ENCODE data around the gene DCUN1D3.
A peak's percentile ranks its signal among the peaks of the same experiment; 100 is the strongest.
"Not testable (repeated sequence)": the region's sequence is repeated elsewhere in the genome, so short reads cannot be mapped to it uniquely, and the experiment has no call there.

Gene DCUN1D3

DNA sequence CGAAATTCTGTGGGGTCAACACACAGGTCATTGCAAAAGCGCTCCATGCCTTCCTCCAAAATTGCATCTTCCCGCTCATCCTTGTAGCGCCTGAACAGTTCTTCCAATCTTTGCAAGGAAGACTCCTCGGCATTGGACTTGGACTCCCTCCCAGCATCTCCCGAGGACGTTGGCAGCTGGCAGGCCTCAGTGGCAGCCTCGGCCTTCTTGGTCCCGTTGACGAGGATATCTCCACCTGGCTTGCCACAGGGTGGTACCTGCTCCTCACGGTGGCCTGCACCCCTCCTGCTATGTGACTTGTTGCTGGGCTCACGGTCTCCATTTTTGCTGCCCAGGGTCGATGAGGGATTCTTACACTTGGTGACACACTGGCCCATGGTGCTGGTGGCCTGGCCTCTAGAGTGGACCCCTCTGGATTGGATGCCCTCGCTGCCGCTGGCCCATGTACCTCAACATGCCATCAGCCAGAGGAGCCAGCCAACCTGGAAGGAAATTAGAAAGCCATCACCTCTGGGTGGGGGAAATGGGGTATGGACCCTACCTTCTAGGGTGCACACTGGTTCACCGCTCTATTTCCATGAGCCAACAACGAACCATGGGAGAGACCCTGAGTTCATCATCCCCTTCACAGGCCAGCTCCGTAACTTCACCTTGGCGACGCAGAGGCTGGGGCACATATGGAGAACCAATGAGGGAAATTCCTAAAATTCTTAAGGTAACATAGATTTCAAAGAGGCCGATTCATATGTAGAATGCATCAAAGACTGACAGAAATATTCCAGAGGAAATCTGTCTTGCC, 37.8 kb downstream of the DCUN1D3 start:
- no peak for DNase-seq (ENCODE audit: low read depth)

DNA sequence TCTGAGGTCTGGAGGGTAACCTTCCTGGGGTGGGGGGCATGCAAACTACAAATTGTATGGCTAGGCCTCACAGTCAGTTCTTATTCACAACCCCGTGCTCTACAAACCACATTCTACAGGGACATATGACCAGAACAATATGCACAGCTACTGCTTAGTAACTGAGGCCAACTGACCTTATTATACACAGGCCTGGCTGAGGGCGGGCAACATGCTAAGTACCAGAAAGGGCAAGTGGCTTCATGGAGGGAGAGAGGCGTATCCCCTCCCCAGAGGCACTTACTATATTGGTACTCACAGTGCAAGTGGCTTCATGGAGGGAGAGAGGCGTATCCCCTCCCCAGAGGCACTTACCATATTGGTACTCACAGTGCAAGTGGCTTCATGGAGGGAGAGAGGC, 39.2 kb downstream of the DCUN1D3 start:
- DNase-seq (ENCODE audit: low read depth), result not testable (repeated sequence)

DNA sequence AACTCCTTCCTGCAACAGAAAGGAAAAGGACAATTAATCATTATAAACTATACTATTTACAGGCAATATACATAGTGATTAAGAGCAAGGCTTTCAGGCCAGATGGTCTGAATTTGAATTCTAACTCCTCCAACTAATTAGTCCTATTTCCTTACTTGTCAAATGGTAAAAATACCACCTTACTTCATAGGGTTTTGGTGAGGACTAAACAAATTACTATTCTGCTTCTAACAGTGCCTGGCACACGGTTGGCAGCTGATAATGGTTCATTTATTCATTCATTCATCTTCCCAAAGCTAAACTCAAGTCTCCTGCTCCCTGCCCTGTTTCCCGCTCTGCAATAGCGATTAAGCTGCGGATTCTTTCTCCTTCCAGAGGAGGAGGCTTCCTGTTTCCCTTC, 39.8 kb downstream of the DCUN1D3 start:
- DNase-seq (ENCODE audit: low read depth), result no peak

DNA sequence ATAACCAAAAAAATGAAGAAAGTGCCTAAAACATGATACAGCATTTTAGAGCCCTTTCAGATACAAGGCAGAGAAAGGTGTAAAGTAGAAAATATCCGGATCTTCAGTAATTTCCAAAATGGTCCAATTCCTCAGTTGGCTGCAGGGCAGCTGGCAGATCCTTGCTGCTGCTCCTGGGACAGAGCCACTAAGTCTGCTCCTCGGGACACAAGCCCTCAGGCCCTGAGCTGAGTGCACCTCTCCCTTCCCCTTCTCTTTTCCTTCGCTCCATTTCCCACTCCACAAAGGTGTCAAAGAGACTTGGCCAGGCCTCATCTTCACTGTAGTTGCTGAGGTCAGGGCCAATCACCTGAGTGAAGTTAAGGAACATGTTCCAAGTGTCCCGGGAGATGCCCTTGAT, 40.5 kb downstream of the DCUN1D3 start:
- no peak for DNase-seq (ENCODE audit: low read depth)

DNA sequence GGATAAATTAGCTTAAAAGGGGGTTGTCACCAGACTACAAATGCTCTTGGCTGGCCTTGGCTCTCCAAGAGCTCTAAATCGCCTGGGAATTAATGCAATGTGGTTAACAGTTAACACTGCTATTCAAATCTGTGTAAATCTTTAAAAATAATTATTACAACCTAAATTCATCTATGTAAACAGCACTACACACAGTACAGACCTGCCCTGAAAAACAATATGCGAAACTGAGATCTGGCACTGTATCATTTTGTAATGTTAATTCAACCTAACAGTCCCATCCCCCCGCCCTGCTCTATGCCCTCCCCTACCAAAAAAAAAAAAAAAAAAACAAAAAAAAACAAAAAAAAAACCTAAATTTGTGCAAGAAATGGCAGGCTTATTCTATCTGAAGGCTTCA, 40.9 kb downstream of the DCUN1D3 start:
- DNase-seq (ENCODE audit: low read depth), result no peak

DNA sequence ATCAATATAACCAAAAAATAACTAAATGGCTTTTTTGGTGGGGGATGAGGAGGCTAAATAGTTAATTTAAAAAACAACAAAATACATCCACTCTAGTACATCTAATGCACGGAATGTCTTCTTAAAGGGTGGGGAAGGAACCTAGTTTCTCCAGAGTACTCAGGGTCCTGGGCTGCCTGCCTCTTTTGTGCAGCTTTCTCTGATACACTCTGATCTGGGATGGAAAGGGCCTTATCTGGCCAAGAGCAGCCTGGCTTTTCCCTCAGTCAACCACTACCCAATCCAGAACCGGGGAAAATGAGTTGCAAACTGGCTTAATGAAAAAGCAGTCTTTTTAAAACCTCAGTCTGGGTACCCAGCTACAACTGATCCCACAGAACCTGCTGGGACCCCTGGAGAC, 42.9 kb downstream of the DCUN1D3 start:
- no peak for DNase-seq (ENCODE audit: low read depth)

DNA sequence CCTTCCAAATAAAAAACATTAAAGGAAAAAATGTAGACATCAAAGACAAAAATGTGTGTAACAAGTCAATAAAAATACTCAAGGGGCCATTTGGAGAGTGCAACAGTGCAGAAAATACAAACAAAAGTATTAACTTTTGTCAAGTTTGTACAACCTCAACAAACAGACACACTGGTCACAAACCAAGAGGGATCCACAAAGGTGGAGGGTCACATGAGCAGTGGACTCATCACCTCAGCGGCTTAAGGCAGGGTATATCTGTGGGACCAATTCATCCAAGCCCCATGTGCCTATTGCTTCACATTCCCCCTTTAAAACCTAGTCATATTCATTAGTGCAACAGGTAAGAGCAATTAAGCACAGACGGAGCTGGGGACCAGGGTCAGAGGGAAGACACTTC, 45.2 kb downstream of the DCUN1D3 start:
- DNase-seq (ENCODE audit: low read depth), result no peak

DNA sequence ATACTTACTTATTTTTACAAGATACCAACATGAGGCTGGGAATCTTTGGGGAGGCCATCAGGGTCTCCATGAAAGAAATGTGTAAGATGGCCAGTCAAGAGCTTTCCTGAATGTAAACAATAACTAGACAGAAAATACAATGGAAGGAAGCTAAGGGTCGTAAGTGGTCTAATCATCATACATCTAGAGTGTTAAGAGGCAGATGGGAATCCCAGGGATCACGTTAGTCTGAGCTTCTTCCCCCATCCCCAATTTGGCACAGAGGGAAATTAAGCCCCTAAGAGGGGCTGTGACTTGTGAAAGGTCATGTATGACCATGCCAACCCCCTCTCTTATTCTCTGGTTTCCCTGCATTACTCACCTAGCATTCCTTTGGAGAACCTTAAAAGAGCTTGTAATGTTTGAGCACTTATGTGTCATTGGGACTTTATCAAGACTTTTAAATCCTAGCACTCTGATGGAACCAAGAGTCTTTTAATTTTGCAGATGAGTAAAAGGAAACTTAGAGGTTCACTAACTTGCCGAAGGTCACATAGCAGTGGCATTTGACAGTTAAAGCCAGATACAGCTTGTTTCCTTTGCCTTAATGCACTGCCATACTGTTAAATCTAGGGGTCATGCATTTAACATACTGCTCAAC, 46.1 kb downstream of the DCUN1D3 start:
- DNase-seq (ENCODE audit: low read depth), result no peak

DNA sequence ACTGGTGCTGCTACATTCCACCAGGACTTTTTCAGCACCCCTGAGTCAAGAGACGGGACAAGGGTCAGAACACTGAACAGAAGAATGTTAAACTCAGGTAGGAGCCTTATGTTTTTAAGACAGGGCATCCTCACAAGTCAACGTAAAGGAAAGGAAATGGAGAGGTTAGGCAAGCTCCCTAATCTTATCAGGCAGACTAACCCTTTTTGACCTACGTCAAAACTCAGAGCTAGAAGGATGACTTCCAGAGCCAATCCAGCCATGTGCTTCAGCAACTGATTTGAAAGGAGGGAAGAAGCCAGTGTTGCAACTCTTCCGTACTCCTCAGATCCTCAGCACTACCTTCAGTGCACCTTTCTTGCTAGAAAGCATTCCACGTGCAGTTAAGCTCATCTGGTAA, 47.0 kb downstream of the DCUN1D3 start:
- no peak for DNase-seq (ENCODE audit: low read depth)

DNA sequence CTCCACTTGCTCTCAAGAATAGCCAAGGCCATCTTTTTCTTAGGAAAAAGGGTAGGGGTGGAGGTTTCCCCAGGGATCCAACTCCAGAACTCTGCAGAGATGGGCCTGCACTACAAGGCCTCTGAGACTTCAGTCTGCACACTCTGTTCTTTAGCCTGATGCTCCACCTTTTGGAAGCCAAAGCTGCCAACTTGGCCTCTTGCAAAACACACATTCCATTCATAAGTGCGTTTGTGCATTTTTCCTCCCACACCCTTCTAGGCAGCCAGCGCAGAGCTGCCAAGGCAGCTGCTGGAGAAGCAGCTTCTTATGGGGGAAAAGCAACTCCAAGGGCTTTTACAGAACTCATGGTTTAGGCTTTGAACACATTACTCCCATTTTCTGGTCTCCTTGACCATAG, 48.6 kb downstream of the DCUN1D3 start:
- DNase-seq (ENCODE audit: low read depth), result peak; percentile 83

DNA sequence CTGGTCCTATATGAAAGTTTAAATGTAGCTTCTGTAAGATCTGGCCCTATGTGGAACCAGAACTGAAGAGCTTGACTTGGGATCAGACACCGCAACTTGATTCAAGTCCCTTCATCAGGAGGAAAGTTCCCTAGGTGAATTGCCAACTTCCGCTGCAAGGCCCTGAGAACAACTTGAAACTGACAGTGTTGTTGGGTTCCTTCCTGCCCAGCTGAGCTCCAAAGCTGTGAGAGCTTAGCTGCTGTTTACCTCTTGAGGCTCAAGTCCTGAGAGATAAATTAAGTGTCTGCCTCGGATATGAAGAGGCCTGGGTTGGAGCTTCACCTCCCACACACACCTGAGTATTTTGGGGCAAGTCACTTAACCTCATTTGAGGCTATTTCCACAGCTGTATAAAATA, 49.2 kb downstream of the DCUN1D3 start:
- no peak for DNase-seq (ENCODE audit: low read depth)

DNA sequence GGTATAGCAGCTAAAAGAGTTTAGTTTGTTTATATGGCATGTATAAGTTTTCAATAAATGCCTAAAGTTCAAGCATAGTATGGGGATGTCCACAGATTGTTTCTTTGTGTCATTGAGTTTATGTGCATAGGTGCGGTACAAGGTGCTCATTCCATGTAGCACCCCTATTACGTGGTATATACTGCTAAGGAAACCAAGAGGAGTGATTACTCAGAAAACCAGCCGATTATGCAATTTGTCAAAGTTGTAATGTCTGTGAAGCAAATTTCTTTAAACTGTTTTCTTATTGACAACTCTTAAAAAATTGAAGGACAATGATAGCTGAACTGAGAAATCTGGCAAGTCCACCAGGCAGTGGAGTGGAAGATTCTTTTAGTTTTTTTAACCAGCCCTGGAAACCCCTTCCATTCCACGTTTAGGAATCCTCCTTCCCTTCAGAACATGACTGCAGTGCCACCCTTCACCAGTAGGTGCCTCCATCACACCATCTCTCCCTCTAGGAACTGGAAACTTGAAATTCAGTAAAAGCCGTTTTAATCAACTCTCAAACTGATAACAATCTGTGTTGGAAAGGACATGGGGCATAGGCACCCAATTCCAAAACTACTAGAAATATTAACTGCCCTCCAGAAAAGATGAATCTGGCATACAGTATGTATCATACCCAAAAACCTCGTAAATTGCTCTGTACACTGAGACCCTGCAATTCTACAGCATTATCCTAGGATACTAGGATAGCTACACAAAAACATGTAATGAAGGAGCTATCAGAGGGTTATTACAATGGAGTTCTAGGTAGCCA, 50.4 kb downstream of the DCUN1D3 start:
- DNase-seq (ENCODE audit: low read depth), result peak; percentile 54

DNA sequence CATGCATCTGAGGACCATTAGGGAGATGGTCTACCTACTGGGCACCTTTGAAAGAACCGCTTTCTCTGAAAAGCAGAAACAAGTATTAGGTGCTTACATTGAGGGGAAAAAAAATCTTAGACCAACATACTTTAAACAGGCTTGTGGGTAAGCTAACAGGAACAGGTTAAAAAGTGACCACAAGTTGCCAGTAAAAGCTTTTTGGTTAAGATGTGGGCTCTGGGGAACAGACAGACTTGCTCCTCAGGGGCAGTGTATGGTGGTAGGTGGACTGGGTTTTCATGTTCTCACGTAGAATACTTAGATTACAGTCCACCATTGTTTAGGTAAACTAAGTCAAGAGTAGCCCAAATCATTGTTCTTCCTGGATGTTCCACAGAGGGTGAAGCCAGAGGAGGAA, 52.6 kb downstream of the DCUN1D3 start:
- no peak for DNase-seq (ENCODE audit: low read depth)

DNA sequence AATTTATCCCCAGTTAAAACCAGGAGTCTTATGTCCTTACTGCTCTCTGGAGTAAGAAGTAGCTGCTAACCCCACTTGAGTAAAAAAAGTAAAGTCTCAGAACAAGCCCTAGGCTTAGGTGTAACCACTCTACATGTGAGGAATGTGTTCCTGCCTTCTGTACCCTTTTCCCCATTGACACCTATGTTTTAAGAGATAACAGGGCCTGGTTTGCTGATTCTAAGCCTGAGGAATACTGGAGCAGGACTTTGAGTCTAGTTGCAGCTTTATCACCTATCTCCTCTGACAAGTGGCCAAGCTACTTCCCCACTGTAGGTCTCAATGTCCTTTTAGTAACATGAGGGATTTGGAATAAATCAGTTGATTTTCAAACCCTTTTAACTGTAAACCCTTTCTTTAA, 53.6 kb downstream of the DCUN1D3 start:
- no peak for DNase-seq (ENCODE audit: low read depth)

DNA sequence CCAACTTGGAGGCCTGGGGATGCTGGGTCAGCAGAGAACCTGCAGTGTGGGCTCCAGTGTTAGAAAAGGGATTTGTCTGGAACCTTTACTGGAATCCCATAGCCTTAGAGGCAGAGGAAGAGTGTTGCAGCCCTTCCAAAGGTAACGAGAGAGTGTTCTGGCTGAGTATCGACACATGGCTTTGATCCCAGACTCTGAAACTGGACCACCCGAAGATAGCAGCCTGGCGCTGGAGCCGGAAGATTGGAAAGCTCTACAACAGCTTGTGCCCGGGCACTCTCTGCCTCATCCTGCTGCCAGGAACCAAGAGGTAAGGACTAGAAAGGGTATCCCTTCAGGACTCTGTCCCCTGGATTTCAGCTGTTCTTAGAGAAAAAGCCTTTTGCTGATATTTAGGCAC, 54.1 kb downstream of the DCUN1D3 start:
- DNase-seq (ENCODE audit: low read depth), result no peak

DNA sequence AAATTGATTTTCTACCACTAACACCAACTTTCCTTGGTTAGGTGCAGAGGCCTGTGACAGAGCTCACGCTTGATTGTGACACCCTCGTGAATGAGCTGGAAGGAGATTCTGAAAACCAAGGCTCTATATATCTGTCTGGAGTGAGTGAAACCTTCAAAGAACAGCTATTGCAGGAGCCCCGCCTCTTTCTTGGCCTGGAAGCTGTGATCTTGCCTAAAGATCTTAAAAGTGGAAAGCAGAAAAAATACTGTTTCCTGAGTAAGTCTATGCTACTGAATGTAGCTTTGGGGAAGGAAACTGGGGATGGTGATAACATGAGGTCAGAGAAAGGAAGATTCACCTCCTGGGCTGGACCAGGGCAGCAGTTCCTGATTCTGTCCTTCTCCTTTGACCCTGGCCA, 55.6 kb downstream of the DCUN1D3 start:
- no peak for DNase-seq (ENCODE audit: low read depth)

DNA sequence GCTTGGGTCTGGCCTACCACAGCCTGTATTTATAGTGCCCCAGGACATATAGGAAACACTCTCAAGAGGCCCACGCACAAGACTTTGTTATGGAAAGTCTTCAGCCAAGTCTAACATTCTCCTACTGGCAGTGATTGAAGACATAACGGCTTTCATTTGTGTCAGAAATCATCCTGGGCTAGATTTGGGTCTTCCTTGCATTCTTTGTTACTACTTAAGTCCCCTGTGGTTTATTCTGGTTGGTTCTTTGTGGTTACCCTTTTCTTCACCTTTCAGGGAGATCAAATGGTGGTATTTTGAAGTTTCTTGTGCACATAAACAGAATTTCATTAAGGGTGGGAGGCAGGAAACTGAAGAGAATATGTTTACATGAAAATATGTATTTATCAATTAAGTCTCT, 56.1 kb downstream of the DCUN1D3 start:
- DNase-seq (ENCODE audit: low read depth), result no peak

DNA sequence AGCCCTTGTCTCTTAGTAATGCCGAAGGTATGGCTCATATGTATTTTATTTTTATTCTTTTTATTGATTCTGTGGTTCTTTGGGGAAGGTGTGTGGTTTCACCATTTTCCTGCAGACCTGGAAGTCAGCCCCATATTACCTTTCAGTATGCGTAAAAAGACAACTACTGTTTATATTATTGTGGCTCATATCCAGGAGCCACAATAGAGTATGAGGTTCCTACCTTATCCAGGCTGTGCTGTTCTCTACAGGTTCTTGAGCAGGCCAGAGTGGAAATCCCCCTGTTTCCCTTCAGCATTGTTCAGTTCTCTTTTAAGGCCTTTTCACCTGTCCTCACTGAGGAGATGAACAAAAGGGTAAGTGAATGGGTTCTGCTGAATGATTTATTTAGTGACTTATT, 60.7 kb downstream of the DCUN1D3 start:
- DNase-seq (ENCODE audit: low read depth), result no peak

DNA sequence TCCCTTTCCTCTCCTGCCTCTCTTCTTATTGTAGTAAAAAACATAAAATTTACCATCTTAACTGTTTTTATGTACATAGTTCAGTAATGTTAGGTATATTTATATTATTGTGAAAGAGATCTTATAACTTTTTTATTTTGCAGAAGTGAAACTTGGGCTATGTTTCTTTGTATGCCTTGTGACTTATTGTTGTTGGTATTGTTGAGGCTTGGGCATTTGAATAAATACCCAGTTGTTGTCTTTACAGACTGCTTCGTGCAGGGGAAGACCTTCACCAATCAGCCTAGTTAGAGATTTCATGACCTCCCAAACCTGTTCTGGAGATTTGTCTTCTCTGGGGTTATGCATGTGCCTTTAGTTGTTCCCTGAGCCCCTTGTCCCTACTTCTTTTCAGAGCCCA, 61.9 kb downstream of the DCUN1D3 start:
- no peak for DNase-seq (ENCODE audit: low read depth)

DNA sequence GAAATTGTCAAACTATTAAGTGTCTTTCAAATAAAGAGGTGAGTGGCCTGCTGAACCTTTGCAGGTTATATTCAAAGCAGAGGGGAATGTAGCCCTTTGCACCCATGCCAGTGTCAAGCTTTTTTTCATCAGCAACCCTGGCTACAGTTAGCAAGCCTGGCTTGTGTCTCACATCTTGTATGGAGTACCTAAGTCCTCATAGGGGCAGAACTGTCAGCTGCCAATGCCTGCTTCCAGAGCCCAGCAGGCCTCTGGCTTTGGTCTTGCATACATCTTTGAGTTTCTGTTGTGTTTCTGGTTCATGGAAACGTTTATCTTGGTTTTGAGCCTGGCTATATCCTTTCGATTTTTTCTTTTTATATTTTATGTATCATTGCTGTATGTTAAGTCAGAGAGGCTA, 67.1 kb downstream of the DCUN1D3 start:
- no peak for DNase-seq (ENCODE audit: low read depth)

DNA sequence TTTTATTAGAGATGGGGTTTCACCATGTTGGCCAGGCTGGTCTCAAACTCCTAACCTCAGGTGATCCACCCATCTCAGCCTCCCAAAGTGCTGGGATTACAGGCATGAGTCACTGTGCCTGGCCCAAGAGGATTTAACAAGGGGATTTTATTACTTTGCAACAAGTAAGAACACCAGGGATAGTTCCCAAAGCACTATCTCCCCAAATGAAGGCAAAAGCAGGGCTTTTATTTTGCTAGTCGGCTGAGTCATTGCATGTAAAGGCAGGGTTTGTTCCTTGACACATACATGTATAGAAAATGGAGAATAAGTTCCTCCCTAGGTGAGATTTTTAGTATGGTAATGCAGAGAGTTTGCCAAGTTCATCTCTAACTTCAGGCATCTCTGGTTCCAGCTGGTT, 69.8 kb downstream of the DCUN1D3 start:
- no peak for DNase-seq (ENCODE audit: low read depth)

DNA sequence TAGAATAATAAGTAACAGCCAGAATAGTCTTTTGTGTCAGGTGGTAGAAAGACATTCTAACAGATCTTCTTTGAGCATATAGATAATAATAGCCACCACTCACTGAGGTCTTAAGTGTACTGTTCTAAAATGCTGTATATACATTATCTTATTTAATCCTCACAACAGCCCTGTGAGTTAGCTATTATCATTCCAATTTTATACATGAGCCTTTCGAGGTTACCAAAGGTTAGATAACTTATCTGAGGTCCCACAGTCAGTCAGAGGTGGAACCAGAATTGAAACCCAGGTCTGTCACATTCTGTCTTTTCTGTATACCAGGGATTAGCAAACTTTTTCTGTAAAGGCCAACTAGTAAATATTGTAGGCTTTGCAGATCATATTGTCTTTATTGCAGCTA, 70.6 kb downstream of the DCUN1D3 start:
- no peak for DNase-seq (ENCODE audit: low read depth)

DNA sequence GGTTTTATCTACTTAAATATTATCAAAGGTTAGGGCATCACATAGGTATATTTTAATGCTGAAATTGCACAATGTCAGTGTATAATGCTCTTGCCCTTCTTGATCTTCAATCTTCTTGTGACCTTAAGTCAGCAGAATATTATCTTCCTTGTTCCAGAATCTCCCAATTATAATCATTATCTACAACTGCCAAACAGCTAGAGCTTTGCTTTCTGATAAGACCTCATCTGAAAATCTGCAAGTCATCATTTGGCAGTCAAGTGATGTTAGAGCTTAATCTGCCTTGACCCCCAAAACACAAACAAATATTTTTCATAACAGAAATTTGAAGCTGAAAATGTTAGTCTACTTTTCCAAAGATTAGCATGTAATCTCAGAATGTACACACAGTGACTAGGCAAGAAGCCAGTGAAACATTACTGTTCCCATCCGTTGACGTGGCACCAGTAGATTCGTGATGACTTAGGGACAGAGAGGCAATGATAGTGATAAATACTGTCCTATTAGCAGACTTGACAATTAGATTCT, 74.1 kb downstream of the DCUN1D3 start:
- DNase-seq (ENCODE audit: low read depth), result no peak

Data from HS-5 (cell line).